Measurements from ENCODE around the gene PPIF. TPM values are rescaled to one million over a fixed set of nuclear protein-coding genes. Genes with fewer than 3 reads are reported as not detected.

PPIF gene
- total RNA-seq, 1 experiment from 2014 or later = 58.3 TPM

GRCh38 chr10:79348640-79348988 is 1.3 kb downstream of the PPIF start:
- DNase-seq (ENCODE audit: low spot score) = no peak

DNA sequence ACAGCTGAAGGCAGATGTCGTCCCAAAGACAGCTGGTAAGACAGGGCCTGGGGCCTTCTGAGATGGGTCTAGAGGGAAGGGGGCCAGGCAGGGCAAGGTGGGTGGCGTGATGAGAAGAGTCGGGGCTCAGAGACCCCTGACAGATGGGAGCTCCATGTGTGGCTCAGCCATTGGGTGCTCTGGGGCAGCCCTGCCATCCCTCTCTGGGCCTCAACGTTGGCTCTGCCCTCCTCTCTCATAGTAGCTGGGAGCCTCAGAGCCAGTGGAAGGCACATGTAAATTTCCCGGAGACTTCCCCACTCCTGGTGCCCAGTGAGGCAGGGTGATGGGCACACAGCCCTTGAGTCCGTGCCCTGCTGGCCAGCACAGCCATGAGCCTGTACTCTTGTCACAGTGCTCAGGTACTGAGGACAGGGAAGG is 1.8 kb downstream of the PPIF start:
- no peak for DNase-seq (ENCODE audit: low spot score)

DNA sequence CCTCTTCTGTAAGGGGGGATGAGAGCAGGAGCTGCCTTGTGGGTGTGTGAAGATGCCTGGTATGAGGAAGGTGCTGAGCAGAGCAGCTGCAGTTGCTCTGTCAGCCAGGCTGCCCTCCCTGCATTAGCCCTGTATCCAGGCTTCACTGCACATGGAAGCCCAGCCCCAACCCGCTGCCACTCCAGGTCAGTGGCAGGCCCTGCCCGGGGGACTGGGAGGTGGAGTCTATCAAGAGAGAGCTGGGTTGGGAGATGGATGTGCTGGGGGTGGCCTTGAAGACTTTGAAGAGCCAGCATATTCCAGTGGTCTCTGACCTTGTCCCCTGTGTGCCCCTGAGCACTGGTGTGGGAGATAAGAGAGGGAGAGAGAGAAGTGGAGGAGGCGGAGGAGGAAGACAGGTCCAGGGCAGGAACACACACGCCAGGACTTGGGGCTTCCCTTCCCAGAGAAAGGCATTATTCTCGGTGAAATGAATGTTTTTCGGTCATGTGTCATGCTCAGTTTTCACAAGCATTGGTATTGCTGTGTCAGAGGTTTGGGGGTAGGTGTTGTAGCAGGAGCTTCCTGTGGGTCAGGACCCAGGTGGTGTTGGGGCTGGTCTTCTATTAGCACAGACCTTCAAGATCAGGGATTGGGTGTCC is 2.6 kb downstream of the PPIF start:
- no peak for DNase-seq (ENCODE audit: low spot score)

DNA sequence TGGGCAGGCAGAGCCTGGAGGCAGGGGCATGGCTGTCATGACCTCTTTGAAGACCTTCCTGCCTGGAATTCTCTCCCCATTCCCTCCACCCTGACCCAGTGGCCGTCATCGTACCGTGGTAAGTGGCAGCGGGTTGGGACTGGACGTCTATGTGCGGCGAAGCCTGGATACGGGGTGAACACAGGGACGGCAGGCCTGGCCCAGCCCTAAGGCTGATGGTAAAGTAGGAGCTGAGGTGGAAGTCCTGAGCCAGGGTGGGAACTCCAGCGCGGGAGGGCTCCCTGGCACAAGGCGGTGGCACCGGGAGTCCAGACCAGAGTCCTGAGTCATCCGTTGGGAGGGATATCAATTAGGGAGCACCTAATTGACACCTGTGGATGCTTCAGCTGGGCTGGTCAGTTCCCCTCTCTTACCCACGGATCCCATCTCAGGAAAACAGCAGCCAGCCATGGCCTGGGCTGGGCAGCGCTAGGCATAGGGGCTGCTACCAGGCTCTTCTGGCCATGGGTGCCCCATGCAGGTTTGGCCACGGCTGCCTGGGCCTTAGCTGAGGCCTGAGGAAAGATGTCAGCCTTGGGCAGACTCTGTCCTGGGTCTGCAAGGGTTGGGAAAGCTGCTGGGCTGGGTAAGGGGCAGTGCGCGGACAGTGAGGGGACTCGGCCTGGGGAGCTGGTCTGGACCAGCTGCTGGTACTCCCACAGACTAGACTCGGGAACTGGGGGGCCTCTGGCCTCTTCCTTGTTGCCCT is 3.3 kb downstream of the PPIF start:
- DNase-seq (ENCODE audit: low spot score) = no peak

- DNase-seq (ENCODE audit: low spot score) = no peak
Observed at GRCh38 chr10:79351332-79351731, 4.1 kb downstream of the PPIF start.

GRCh38 chr10:79352035-79352877 is 5.0 kb downstream of the PPIF start:
- DNase-seq (ENCODE audit: low spot score) = no peak

DNA sequence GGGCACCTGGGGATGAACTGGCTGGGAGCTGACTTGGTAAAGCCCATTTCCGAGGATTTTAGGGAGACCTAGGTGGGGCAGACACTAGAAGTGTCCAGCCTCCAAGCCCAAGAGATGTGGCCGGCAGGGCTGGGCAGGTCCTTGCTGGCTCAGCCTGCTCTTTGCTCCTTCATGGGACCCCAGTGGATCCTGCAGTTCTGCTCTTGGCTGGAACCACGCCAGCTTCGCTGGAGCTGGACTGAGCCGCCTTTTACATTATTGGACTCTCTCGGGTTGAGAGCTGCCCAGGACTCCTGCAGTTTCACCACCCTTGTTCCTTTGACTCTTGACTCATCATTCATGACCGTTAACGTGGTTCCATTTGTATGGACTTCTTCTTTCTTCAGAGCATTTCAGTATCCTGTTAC is 5.7 kb downstream of the PPIF start:
- no peak for DNase-seq (ENCODE audit: low spot score)

DNA sequence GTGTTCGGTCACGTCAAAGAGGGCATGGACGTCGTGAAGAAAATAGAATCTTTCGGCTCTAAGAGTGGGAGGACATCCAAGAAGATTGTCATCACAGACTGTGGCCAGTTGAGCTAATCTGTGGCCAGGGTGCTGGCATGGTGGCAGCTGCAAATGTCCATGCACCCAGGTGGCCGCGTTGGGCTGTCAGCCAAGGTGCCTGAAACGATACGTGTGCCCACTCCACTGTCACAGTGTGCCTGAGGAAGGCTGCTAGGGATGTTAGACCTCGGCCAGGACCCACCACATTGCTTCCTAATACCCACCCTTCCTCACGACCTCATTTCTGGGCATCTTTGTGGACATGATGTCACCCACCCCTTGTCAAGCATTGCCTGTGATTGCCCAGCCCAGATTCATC is 6.5 kb downstream of the PPIF start:
- DNase-seq (ENCODE audit: low spot score) = no peak

GRCh38 chr10:79354141-79354540 is 6.9 kb downstream of the PPIF start:
- DNase-seq (ENCODE audit: low spot score) = no peak

DNA sequence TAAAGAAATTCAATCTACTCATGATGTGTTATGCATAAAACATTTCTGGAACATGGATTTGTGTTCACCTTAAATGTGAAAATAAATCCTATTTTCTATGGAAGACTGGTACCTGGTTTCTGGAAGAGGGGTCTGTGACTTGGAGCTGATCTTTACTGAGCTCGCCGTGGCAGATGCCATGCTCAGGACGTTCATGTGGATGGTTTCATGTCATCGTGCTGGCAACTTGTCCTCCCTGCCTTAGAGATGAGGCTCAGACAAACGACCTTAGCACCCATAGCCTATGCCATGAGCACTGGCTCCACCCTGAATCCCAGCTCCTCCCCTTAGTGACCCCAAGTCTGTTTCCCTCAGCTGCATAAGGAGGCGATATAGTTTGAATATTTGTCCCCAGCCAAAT is 7.3 kb downstream of the PPIF start:
- DNase-seq (ENCODE audit: low spot score) = no peak

DNA sequence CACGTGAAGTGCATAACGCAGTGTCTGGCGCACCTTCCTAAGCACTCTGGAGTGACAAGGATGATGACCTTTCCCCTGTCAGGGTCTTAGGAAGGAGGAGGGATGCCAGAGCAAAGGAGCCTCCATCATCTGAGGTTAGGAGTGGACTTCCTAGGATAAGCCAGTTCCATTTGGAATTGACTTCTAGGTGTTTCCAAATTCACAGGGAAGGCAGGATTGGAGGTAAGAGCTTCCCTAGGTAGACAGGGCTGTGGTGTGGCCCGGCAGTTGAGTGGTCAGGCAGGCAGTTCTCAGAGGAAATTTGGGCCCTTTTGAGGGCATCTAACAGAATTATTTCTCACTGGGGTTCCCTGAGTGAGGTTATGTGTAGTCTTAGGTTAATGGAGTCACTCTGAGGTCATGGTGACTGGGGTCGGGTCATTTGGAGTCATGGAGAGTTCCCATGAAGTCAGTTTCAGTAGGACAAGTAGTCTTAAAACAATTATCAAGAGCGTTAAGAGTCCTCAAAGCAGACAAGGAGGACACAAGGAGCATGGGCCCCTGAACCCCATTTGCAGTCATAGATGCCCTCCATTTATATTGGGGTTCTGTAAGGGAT is 8.2 kb downstream of the PPIF start:
- no peak for DNase-seq (ENCODE audit: low spot score)

GRCh38 chr10:79356104-79356503 is 8.8 kb downstream of the PPIF start:
- DNase-seq (ENCODE audit: low spot score) = no peak

DNA sequence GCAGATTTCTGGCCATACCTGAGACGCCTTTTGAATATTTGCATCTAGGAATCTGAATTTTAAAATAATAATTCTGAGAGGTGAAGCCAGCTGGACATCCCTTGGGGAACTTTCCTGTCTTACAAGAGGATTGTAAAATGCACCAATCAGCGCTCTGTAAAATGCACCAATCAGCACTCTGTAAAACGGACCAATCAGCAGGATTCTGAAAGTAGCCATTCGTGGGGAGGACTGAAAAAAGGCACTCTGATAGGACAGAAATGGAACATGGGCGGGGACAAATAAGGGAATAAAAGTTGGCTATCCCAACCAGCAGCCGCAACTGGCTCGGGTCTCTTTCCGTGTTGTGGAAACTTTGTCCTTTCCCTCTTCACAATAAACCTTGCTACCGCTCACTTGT is 9.9 kb downstream of the PPIF start:
- no peak for DNase-seq (ENCODE audit: low spot score)

- DNase-seq (ENCODE audit: low spot score) = peak; percentile 40
Observed at GRCh38 chr10:79358811-79359210, 11.5 kb downstream of the PPIF start.

DNA sequence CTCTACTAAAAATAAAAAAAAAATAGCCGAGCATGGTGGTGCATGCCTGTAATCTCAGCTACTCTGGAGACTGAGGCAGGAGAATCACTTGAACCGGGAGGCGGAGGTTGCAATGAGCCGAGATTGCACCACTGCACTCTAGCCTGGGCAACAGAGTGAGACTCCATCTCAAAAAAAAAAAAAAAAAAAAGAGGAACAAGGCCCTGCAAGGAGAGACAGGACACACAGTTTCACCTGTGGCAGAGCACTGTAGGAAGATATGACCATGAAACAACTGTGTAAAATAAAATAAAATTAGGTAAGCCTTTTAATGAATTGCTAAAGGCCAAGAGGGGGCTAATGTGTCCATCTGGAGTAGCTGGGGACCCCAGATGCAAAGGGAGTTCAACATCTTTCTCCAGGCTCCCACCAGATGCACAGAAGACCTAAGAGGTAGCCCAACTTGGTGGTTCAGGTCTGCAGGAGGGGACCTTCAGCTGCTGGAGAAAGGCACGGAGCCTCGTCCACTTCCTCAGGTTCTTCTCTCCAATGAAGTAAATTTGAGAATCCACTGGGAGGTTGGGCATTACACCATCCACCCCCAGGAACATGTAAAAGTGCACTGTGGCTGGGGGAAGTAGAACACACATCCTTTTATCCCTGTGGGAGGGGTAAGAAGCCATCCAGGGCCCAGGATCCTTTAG is 12.7 kb downstream of the PPIF start:
- DNase-seq (ENCODE audit: low spot score) = no peak

DNA sequence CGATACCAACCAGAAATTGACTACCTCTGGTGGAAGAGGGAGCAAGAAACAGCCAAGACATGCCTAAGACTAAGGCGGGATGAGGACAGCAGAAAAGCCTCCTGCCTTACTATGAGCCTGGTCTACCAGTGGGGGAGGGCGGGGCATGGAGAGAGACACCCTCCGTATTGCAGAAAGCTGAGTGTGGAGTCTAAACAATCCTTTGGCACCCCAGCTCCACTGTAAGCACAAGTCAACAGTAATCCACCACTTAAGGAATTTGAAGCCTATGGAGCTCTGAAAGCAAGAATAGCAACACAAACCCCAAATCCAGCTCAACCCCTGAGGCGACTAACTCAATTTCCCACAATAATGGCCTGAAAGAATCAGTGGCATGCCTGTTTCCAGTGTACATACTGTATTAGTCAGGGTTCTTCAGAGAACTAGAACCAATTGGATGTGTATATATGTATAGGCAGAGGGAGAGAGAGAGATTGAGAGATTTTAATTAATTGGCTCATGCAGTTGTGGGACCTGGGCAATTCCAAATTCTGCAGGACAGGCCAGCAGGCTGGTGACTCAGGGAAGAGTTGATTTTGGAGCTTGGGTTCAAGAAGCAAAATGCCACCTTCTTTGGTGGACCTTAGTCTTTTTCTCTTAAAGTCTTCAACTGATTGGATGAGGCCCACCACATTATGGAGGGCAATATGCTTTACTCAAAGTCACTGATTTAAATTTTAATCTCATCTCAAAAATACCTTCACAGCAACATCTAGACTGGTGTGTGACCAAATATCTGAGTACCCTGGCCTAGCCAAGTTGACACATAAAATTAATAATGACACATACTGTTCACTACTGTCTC is 13.5 kb downstream of the PPIF start:
- DNase-seq (ENCODE audit: low spot score) = no peak

DNA sequence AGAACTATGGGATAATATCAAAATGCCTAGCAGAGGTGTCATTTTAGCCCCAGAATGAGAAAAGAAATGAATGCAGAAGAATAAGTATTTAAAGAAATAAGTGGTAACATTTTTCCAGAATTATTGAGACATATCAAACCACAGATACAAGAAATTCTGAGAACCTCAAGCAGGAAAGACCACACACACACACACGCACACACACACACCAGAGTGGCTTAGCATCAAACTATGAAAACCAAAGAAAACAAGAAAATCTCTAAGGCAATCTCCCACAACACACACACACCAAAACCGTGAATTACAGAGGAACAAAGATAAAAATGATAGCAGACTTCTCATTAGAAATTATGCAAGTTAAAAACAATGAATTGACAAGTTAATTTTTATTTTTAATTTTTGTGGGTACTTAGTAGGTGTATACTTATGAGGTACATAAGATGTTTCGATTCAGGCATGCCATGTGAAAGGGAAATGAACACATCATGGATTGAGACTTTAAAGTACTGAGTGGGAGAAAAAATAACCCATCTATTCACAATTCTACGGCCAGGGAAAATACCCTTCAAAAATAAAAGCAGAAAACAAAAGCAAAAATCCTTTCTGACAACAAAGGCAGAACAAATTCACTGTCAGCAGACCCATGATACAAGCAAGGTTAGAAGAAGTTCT is 14.6 kb downstream of the PPIF start:
- DNase-seq (ENCODE audit: low spot score) = no peak

- DNase-seq (ENCODE audit: low spot score) = no peak
Observed at GRCh38 chr10:79367426-79368189, 20.3 kb downstream of the PPIF start.

- no peak for DNase-seq (ENCODE audit: low spot score)
Observed at GRCh38 chr10:79372871-79373270, 25.6 kb downstream of the PPIF start.

All from HT-29 (cell line).